ENCODE results near the gene WDR48. TPM values are rescaled to one million over a fixed set of nuclear protein-coding genes. Genes with fewer than 3 reads are reported as not detected.

WDR48 gene
- total RNA-seq, 1 donor from 2014 or later = 81.0 TPM

DNA sequence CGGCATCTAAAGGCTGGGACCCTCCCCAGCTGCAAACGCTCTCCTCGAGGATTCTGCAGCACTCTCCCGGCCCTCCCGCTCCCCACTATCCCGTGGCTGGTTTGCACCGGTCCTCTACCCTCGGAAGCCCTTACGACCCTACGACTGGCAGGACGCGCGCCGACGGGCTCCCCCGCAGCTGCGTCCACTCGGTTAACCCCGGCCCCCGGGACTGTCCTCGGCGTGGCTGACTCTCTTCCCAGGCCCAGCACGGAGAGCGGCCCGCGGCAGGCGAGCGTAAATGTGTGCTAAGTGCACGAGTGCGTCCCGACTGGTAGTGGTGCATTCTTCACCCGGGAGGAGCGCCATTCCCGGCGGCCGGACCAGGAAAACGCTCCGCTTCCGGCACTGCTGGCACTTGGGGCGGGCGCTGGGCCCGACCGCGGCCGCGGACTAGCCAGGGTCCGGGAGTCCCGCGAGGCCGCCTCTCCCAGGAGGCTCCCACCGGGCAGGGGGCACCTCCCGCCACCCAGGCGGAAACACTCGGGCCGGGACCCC lies 55.1 kb downstream of the WDR48 start:
- Histone ChIP-seq H3K4me3 (peak overlapping the region; percentile 94 to 96), H3K36me3 (no peaks in the 10 kb centered on the region), H3K4me1 (peaks cover 0 to 21% of the 10 kb centered on the region in 2 donors), H3K27me3 (no peaks in the 10 kb centered on the region), H3K27ac (peak overlapping the region; percentile 97 to 99), H3K9me3 (no peaks in the 10 kb centered on the region)
- intact Hi-C loops (cut with DNase I) = loop anchor here (2.0 to 10.0 kb wide), 3 partner anchors 40 to 278 kb away; partner anchors contain the start of gene SLC25A38
- DNase-seq (ENCODE audit: low spot score in 2 of 2) = peak in 1 of 2 donors; percentile 82
- TF ChIP-seq, protein P1, sequence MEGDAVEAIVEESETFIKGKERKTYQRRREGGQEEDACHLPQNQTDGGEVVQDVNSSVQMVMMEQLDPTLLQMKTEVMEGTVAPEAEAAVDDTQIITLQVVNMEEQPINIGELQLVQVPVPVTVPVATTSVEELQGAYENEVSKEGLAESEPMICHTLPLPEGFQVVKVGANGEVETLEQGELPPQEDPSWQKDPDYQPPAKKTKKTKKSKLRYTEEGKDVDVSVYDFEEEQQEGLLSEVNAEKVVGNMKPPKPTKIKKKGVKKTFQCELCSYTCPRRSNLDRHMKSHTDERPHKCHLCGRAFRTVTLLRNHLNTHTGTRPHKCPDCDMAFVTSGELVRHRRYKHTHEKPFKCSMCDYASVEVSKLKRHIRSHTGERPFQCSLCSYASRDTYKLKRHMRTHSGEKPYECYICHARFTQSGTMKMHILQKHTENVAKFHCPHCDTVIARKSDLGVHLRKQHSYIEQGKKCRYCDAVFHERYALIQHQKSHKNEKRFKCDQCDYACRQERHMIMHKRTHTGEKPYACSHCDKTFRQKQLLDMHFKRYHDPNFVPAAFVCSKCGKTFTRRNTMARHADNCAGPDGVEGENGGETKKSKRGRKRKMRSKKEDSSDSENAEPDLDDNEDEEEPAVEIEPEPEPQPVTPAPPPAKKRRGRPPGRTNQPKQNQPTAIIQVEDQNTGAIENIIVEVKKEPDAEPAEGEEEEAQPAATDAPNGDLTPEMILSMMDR (IDR thresholded peaks at IDR 0.05) = no peak

DNA sequence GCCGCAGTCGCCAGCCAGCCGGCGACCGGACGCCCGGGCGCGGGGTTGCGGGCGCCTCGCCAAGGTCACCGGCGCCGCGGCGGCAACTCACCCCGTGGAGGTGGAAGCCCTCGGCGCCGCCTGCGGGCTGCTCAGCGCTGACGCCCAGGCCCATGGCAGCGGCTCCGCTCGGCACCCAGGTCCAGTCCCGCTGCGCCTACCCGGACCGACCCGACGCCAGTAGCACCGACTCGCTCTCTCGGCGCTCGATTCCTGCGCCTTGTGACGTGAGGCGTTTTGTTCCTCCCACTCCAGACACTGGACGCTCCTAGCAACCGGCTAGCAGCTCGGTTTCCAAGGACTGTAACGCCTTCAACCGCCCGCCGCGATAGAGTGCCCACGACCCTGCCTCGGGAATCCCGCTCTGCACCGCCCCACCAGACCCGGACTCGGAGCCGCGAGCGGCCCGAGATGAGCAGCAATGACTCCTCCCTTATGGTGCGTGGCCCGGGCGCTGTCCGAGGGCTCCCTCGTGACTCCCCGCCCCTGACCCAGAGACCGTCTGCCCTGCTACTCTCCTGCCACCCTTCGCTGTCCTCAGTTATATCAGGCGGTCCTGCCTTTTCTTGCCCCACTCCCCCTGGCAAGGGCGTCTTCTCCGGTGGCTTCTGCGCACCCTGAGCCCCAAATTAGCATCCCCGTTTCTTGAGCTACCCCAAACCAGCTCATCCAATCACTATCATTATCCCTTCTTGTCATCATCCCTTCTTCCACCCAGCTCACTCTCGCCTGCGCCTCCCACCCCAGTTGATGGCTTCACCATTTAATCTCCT lies 55.8 kb downstream of the WDR48 start, which contains the start of the genes GORASP1 and TTC21A:
GORASP1 (minus strand) TSS at position 240 of the 812 bp plus-strand sequence; CDS start at position 154, 86 bp downstream.
TTC21A (plus strand) TSS at position 293 of the 812 bp plus-strand sequence; CDS start at position 451, 158 bp downstream.
- TF ChIP-seq, protein P1 (IDR thresholded peaks at IDR 0.05) = no peak
- H3K27me3 ChIP-seq = no peaks in the 10 kb centered on the region
- intact Hi-C loops (cut with DNase I) = loop anchor here (1.0 to 10.0 kb wide), 4 partner anchors 34 to 277 kb away; partner anchors contain the start of gene SLC25A38
- peak; percentile 65 to 95 for DNase-seq (ENCODE audit: low spot score in 2 of 2)
- H3K36me3 ChIP-seq = no peaks in the 10 kb centered on the region
- peak within 1 kb of the TSS; percentile 94 to 96 for H3K4me3 ChIP-seq
- peaks cover 0 to 21% of the 10 kb centered on the region in 2 donors for H3K4me1 ChIP-seq
- H3K9me3 ChIP-seq = no peaks in the 10 kb centered on the region
- peak within 1 kb of the TSS; percentile 97 to 99 for H3K27ac ChIP-seq

DNA sequence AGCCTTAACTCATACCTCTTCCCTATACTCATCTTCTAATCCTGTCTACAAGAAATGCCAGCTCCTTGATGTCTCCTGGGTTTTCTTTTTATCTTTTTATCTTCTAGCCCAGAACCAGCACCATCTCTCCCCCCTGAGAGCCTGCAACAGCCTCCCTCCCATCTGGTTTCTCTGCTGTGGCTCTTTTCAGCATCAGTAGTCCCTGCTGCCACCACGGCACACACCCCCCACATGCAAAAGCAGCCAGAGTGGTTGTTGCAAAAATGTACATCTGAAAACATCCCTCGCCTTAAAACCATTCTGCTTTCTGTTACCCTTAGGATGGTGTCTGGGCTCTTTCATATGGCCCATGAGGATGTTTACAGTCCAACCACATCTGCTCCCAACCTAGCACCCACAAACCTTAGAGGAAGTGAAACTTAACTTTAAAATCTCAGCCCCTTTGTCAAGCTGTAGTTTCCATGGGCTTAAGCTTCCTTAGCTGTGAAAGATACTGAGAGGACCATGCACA lies 56.4 kb downstream of the WDR48 start:
- H3K27me3 ChIP-seq = no peaks in the 10 kb centered on the region
- intact Hi-C loops (cut with DNase I) = loop anchor here (1.0 to 10.0 kb wide), 2 partner anchors 33 to 277 kb away; partner anchors contain the start of gene SLC25A38
- H3K4me3 ChIP-seq = peak overlapping the region; percentile 94 to 96
- TF ChIP-seq, protein P1 (IDR thresholded peaks at IDR 0.05) = no peak
- peaks cover 0 to 21% of the 10 kb centered on the region in 2 donors for H3K4me1 ChIP-seq
- peak overlapping the region; percentile 97 to 99 for H3K27ac ChIP-seq
- no peaks in the 10 kb centered on the region for H3K9me3 ChIP-seq
- H3K36me3 ChIP-seq = no peaks in the 10 kb centered on the region
- DNase-seq (ENCODE audit: low spot score in 2 of 2) = no peak

DNA sequence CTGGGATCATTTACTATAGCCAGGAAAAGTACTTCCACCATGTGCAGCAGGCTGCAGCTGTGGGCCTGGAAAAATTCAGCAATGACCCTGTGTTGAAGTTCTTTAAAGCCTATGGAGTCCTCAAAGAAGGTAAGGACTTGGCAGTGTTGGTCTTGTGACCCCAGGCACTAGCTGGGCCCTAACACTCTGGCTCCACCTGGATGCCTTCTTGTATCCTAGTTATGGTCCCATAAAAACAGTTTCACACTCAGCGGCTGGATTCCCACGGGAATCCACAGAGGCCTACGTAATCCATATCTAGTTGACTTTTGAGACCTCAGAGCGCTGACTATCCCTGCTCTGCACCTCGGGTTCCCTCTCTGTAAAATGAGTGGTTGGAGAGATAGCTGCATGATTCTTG lies 57.3 kb downstream of the WDR48 start:
- TF ChIP-seq, protein P1 (IDR thresholded peaks at IDR 0.05) = no peak
- Histone ChIP-seq H3K27ac (no peak overlapping the region), H3K4me1 (peaks cover 0 to 17% of the 10 kb centered on the region in 2 donors), H3K36me3 (no peaks in the 10 kb centered on the region), H3K9me3 (no peaks in the 10 kb centered on the region), H3K27me3 (no peaks in the 10 kb centered on the region), H3K4me3 (no peak overlapping the region)
- intact Hi-C loops (cut with DNase I) = loop anchor here (10.0 kb wide), 1 partner anchor 276 kb away; the partner anchor contains the start of gene SLC25A38
- peak in 1 of 2 donors; percentile 55 for DNase-seq (ENCODE audit: low spot score in 2 of 2)

DNA sequence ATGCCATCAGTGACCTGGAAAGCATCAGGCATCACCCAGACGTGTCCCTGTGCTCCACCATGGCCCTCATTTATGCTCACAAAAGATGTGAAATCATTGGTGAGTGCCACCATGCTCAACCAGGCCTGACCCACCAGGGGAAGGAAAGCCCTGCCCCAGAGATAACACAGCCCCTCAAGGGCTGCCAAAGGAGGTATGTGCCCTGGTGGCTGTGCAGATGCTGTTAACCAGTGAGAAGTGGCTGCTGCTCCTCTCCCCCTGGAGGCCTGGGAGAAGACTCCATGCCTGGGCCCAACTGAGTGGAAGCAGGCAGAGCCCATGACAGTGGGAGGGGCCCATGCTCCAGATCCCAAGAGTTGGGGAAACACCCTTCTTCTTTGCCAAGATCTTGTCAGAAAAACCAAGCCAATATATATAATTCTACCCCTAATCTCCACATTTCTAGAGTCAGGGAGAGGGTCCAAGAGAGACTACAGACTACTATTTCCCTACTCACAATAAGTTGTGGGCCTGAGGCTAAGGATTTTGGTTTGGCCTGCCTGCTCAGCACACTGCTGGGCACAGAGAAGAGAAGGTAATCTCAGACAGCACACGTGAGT lies 58.3 kb downstream of the WDR48 start:
- intact Hi-C loops (cut with DNase I) = no loop called here
- Histone ChIP-seq H3K36me3 (no peaks in the 10 kb centered on the region), H3K9me3 (no peaks in the 10 kb centered on the region), H3K4me1 (peaks cover 0 to 8% of the 10 kb centered on the region in 2 donors), H3K27ac (no peak overlapping the region), H3K27me3 (no peaks in the 10 kb centered on the region), H3K4me3 (no peak overlapping the region)
- peak in 1 of 2 donors; percentile 58 for DNase-seq (ENCODE audit: low spot score in 2 of 2)
- TF ChIP-seq, protein P1 (IDR thresholded peaks at IDR 0.05) = no peak
